Breast epithelium (tissue), 4 donors: ENCODE results near the gene RACGAP1. TPM values are rescaled to one million over a fixed set of nuclear protein-coding genes. Genes with fewer than 3 reads are reported as not detected.

Experiments
- DNase-seq, 2 donors: peaks; one replicate each; pipeline ENCODE4 v3.0.0-alpha.2; 2019; ENCODE audit warnings: low spot score in 2 of 2
- H3K27ac ChIP-seq, 2 donors: fragments of 200-600 bp; sonication (generic) in 1 of 2; one replicate each; pipeline ENCODE4 v1.5.1; 2016 to 2019; ENCODE audit warnings: mild to moderate bottlenecking in 1 of 2
- H3K27me3 ChIP-seq, 2 donors: fragments of 200-600 bp; sonication (generic) in 1 of 2; one replicate each; pipeline versions ENCODE4 v1.5.1 to v1.6.0; 2017 to 2019; ENCODE audit warnings: control low read depth in 1 of 2, mild to moderate bottlenecking in 1 of 2
- H3K36me3 ChIP-seq: fragments of 200-600 bp; one replicate; pipeline ENCODE4 v1.5.1; 2019
- H3K4me1 ChIP-seq, 2 donors: fragments of 200-600 bp; sonication (generic); one replicate each; pipeline ENCODE4 v1.5.1; 2016 to 2019; ENCODE audit warnings: control low read depth in 1 of 2
- H3K4me3 ChIP-seq, 3 donors: fragments of 200-600 bp; sonication (generic); 1 replicate in 2 of 3; 2 replicates in 1 of 3; pipeline ENCODE4 v1.5.1; 2016 to 2019; ENCODE audit warnings: mild to moderate bottlenecking in 3 of 3, moderate library complexity in 2 of 3
- H3K9me3 ChIP-seq, 2 donors: fragments of 200-600 bp; sonication (generic) in 1 of 2; one replicate each; pipeline ENCODE4 v1.5.1; 2016 to 2019; ENCODE audit warnings: control low read depth in 1 of 2
- CTCF ChIP-seq, 3 donors: fragments of 450-650 bp; IDR thresholded peaks; one replicate each; pipeline ENCODE4 v1.5.1; 2016 to 2017; ENCODE audit warnings: antibody characterized with exemption in 3 of 3, mild to moderate bottlenecking in 3 of 3, moderate library complexity in 3 of 3
- POLR2A ChIP-seq: fragments of 450-650 bp; IDR thresholded peaks from one replicate; pipeline ENCODE4 v1.6.1; 2016; ENCODE audit warnings: antibody characterized with exemption, mild to moderate bottlenecking, moderate library complexity
- POLR2AphosphoS5 ChIP-seq, 3 donors: sonication (generic); formaldehyde crosslinking; IDR thresholded peaks; one replicate each; pipeline ENCODE4 v1.6.1; 2017; ENCODE audit warnings: antibody characterized with exemption in 3 of 3
- intact Hi-C: fragments of 100-400 bp; cut with DNase I; formaldehyde crosslinking; loops from one replicate; pipeline ENCODE4 v1.15.1; 2023; ENCODE audit warnings: low total_unique reads
- total RNA-seq, 3 donors: library from RNA; depleted of rRNA; stranded (reverse); fragments of >200 nt; gene quantifications; one replicate each; pipeline ENCODE4 v1.1.0, GENCODE V29; 2016

RACGAP1 gene
- total RNA-seq, 3 donors from 2014 or later = 7.5 to 33.9 (median 11.1) TPM

GRCh38 chr12:49968471-49968870 is 56.8 kb downstream of the RACGAP1 start:
- no peaks in the 10 kb centered on the region for H3K9me3 ChIP-seq
- H3K27me3 ChIP-seq = peaks cover 0 to 3% of the 10 kb centered on the region in 2 donors
- intact Hi-C loops = loop anchor here (10.0 kb wide), 1 partner anchor 194 kb away; no protein-coding TSS in a partner anchor
- no peak overlapping the region for H3K4me3 ChIP-seq
- no peak overlapping the region for H3K27ac ChIP-seq
- H3K36me3 ChIP-seq = no peaks in the 10 kb centered on the region
- H3K4me1 ChIP-seq = peaks cover 0 to 8% of the 10 kb centered on the region in 2 donors
- DNase-seq = no peak
- no peak for TF ChIP-seq POLR2A
- TF ChIP-seq CTCF (IDR thresholded peaks at IDR 0.05) = no peak
- TF ChIP-seq POLR2AphosphoS5 (IDR thresholded peaks at IDR 0.05) = no peak

GRCh38 chr12:49967777-49968250 is 57.5 kb downstream of the RACGAP1 start:
- TF ChIP-seq CTCF (IDR thresholded peaks at IDR 0.05) (no peak), POLR2A (no peak), POLR2AphosphoS5 (IDR thresholded peaks at IDR 0.05) (no peak)
- intact Hi-C loops = loop anchor here (10.0 kb wide), 1 partner anchor 193 kb away; no protein-coding TSS in a partner anchor
- no peaks in the 10 kb centered on the region for H3K36me3 ChIP-seq
- H3K4me3 ChIP-seq = peak overlapping the region; percentile 4 to 57 (median 36)
- H3K9me3 ChIP-seq = no peaks in the 10 kb centered on the region
- no peak overlapping the region for H3K27ac ChIP-seq
- peaks cover 0 to 8% of the 10 kb centered on the region in 2 donors for H3K4me1 ChIP-seq
- H3K27me3 ChIP-seq = peaks cover 0 to 3% of the 10 kb centered on the region in 2 donors
- no peak for DNase-seq

- Histone ChIP-seq H3K4me1 (peaks cover 0 to 8% of the 10 kb centered on the region in 2 donors), H3K27me3 (peaks cover 0 to 3% of the 10 kb centered on the region in 2 donors), H3K4me3 (peak overlapping the region; percentile 4 to 57 (median 36)), H3K36me3 (no peaks in the 10 kb centered on the region), H3K27ac (no peak overlapping the region), H3K9me3 (no peaks in the 10 kb centered on the region)
- TF ChIP-seq CTCF (IDR thresholded peaks at IDR 0.05) = peak; percentile 70 to 84 (median 79)
- no peak for TF ChIP-seq POLR2A
- TF ChIP-seq POLR2AphosphoS5 (IDR thresholded peaks at IDR 0.05) = peak in 1 of 3 donors; percentile 16
- peak; percentile 71 to 89 for DNase-seq
- intact Hi-C loops = loop anchor here (10.0 kb wide), 1 partner anchor 192 kb away; no protein-coding TSS in a partner anchor
These were observed 58.1 kb downstream of the RACGAP1 start for GRCh38 chr12:49967042-49967776.

GRCh38 chr12:49966511-49967041 is 58.7 kb downstream of the RACGAP1 start:
- H3K9me3 ChIP-seq = no peaks in the 10 kb centered on the region
- H3K36me3 ChIP-seq = no peaks in the 10 kb centered on the region
- H3K27ac ChIP-seq = no peak overlapping the region
- H3K27me3 ChIP-seq = peaks cover 0 to 3% of the 10 kb centered on the region in 2 donors
- TF ChIP-seq POLR2AphosphoS5 (IDR thresholded peaks at IDR 0.05) (no peak), POLR2A (no peak), CTCF (IDR thresholded peaks at IDR 0.05) (no peak)
- peaks cover 0 to 8% of the 10 kb centered on the region in 2 donors for H3K4me1 ChIP-seq
- no peak for DNase-seq
- no peak overlapping the region for H3K4me3 ChIP-seq
- intact Hi-C loops = loop anchor here (10.0 kb wide), 1 partner anchor 192 kb away; no protein-coding TSS in a partner anchor

GRCh38 chr12:49965836-49966235 is 59.5 kb downstream of the RACGAP1 start:
- no peak for TF ChIP-seq CTCF (IDR thresholded peaks at IDR 0.05)
- no peak for TF ChIP-seq POLR2AphosphoS5 (IDR thresholded peaks at IDR 0.05)
- no peak for TF ChIP-seq POLR2A
- Histone ChIP-seq H3K9me3 (no peaks in the 10 kb centered on the region), H3K36me3 (no peaks in the 10 kb centered on the region), H3K4me3 (no peak overlapping the region), H3K4me1 (peaks cover 4 to 8% of the 10 kb centered on the region in 2 donors), H3K27ac (no peak overlapping the region), H3K27me3 (peaks cover 0 to 3% of the 10 kb centered on the region in 2 donors)
- no peak for DNase-seq
- intact Hi-C loops = loop anchor here (10.0 kb wide), 1 partner anchor 191 kb away; no protein-coding TSS in a partner anchor
